ENCODE data around the gene CABCOCO1.

- TF ChIP-seq CTCF (conservative IDR thresholded peaks at IDR 0.05), result no peak
- TF ChIP-seq ZFX (IDR thresholded peaks at IDR 0.05), result no peak
Measured at GRCh38 chr10:61633665-61634064, 29.1 kb upstream of the CABCOCO1 start.
